NCI-H82 treated with DMSO at 0.1 percent for 48 hours (cell line): ENCODE results near the gene TTC33.
"Not testable (repeated sequence)": the region's sequence is repeated elsewhere in the genome, so short reads cannot be mapped to it uniquely, and the experiment has no call there.

Experiments used
- DNase-seq: peaks from one replicate; lab custom pipeline; 2025; ENCODE audit not compliant: unreplicated experiment; lab: John Stamatoyannopoulos, UW

The TTC33 gene

DNA sequence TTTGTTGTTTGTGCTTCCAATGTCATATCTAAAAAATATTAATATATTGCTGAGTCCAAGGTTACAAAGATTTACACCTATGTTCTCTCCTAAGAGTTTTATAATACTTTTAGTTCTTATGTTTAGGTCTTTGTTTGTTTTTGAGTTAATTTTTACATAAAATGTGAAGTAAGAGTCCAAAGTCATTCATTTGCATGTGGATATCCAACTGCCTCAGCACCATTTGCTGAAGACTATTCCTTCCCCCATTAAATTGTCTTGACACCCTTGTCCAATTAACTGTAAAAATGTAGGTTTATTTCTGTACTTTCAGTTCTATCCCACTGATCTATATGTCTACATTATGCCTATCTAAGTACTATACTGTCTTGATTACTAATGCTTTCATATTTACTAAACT lies 35.7 kb downstream of the TTC33 start:
- no peak for DNase-seq

DNA sequence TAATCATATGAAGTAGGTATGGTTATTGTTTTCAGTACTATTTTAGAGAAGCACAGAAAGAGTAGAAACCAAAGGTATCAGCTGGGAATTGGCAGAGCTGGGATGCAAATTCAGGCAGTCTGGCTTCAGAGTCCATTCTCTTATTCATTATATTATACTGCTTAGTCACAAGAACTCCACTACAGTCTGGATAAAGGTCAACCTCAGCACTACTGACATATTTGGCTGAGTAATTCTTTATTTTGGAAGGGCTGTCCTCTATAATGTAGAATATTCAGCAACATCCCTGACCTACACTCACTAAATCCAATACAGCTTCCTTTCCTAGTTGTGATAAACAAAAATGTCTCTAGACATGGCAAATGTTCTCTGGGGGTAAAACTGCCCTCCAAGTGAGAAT lies 38.5 kb downstream of the TTC33 start:
- DNase-seq = no peak

DNA sequence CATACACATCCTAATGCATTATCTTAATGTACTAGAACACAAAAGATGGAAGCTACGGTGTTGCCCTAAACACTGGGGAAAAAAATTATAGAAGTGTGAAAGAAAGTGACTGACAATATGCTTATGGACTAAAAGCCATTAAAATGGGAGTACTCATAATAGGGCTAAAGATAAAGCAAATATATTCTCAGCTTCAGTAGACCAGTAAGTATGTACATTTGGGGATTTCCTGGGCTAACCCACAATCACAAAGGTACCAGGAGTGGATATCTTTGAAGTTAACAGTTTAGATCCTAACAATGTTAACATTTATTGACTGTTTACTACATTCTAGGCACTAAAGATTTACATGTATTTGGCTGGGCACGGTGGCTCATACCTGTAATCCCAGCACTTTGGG lies 39.2 kb downstream of the TTC33 start:
- no peak for DNase-seq

DNA sequence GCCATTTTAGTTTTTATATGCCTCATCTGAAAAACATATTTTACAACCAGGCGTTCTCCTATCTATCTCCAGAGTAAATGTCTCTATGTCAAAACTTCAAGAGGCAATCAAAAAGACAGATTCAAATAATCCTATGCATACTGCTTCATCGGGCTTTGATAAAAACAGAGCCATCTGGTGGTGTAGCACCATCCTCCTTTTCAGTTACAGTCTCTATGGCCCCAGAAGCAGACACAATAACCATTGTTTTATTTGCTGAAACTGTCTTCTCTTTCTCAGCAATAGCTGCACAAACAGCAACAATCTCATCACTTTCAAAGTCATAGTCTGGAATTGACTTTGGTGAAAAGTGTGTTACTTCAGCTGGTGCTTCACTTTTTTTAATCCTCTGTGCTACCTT lies 39.8 kb downstream of the TTC33 start:
- DNase-seq = no peak

DNA sequence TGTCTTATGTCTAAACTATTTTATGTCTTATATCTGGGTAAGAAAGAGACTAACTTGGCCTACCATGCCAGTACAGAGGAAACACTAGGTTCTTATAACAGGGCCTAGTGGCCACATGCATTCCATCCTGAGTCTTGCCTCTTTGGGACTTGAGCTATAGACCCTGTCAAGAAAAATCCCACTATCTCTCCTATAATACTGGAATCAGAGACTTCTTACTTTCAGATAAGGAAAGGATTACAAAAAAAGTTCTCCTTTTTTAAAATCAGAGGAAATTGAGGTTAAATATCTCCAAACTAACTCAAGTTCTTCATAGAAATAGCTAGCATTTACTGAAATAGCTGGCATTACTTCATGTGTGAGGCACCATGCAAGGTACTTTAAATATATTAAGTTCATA lies 41.8 kb downstream of the TTC33 start:
- DNase-seq = no peak

DNA sequence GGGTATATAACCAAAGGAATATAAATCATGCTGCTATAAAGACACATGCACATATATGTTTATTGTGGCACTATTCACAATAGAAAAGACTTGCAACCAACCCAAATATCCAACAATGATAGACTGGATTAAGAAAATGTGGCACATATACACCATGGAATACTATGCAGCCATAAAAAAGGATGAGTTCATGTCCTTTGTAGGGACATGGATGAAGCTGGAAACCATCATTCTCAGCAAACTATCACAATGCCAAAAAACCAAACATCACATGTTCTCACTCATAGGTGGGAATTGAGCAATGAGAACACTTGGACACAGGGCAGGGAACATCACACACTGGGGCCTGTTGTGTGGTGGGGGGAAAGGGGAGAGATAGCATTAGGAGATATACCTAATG lies 45.2 kb downstream of the TTC33 start:
- DNase-seq = not testable (repeated sequence)

DNA sequence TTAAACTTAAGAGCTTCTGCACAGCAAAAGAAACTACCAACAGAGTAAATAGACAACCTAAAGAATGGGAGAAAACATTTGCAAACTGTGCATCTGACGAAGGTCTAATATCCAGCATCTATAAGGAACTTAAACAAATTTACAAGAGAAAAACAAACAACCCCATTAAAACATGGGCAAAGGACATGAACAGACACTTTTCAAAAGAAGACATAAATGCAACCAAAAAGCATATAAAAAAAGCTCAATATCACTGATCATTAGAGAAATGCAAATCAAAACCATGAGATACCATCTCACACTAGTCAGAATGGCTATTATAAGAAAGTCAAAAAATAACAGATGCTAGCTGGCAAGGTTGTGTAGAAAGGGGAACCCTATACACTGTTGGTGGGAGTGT lies 50.3 kb downstream of the TTC33 start:
- DNase-seq = not testable (repeated sequence)

DNA sequence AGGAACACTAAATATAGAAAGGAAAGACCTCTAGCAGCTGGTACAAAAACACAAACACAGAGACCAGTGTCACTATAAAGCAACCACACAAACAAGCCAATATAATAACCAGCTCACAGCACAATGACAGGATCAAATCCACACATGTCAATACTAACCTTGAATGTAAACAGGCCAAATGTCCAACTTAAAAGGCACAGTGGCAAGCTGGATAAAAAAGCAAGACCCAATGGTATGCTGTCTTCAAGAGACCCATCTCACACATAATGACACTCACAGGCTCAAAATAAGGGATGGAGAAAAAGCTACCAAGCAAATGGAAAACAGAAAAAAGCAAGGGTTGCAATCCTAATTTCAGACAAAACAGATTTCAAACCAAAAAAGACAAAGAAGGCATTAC lies 53.7 kb downstream of the TTC33 start:
- DNase-seq = not testable (repeated sequence)

DNA sequence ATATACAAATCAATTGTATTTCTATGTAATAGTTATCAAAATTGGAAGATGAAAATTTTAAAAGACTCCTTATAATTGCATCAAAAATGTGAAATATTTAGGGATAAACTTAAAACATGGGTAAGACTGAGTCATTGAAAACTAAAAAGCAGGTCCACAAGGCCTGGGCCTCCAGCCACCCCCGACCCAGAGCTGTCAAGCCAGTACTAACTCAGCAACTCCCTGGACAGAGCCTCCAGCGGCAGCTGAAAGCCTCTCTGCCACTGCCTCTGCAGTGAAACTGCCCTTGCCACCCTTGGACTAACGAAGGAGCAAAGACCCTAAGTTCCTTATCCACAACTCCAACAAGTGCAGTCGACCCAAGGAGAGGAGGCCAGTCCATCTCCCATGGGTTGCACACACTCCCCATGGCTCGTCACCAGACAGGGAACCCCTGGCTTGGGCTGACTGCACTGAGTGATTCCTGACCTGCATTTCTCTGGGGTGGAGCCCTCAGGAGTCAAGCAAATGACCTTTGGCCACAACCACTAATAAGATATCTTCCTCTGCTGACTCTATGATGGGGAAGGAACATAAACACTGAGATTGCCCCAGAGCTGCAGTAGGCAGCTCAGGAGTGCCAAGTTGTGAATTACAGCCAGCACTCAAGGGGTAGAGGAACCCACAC lies 55.5 kb downstream of the TTC33 start:
- no peak for DNase-seq

DNA sequence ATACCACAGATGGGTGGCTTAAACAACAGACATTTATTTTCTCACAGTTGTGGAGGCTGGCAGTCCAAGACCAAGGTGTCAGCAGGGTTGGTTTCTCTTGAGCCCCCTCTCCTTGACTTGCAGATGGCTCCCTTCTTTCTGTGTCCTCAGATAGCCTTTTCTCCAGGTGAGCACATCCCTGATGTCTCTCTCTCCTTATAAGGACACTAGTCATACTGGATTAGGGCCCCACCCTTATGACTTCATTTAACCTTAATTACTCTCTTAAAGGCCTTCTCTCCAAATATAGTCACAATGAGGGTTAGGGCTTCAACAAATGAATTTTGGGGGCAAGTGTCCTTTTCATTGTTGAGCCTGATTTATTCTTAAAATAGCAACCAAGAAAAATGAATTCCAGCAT lies 61.3 kb downstream of the TTC33 start:
- no peak for DNase-seq

DNA sequence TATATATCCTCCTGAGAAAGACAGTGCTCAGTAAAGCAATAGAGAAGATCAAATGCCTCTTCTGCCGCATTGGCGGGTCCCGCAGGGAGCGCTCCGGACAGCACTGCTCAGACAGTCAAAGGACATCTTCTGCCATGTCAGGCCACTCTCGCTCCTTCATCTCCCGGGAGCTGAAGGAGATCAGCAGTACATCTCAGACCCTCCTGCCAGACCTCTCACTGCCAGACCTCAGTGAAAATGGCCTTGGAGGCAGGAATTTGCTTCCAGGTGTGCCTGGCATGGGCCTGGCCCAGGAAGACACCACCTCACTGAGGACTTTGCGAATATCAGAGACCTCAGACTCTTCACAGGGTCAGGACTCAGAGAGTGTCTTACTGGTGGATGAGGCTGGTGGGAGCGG lies 63.9 kb downstream of the TTC33 start:
- no peak for DNase-seq

DNA sequence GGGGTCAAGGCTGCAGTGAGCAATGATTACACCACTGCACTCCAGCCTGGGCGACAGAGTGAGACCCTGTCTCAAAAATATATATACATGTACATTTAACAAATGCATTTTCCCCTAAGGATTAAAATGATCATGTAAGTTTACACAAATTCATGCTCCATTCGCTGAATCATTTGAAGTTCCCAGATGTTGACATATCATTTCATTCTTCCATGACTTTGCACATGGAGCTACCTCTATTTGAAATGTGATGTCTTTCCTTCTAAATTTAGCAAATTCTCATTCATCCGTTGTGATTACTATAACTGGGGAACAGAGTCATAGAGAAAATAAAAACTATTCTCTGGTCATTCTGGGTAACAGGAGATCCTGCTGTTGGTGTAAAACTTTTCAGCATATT lies 65.5 kb downstream of the TTC33 start:
- no peak for DNase-seq

DNA sequence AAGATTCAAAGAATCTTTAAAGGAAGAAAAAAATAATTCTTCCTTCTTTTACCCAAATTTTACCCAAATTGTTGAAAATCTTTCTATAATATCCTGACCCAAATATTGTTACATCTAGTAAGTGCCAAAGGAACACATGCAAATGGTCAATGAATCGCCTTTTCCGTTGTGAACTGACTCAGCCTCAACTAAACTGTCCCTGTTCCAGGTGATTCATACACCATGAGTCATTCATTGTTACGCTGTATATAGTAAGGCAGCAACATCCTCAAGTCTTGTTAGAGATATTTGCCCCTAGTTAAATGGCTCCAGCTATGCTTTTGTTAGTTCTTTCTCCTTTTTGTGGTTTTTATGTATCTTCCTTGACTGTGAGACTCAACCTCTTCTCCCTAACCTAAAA lies 66.3 kb downstream of the TTC33 start:
- no peak for DNase-seq

DNA sequence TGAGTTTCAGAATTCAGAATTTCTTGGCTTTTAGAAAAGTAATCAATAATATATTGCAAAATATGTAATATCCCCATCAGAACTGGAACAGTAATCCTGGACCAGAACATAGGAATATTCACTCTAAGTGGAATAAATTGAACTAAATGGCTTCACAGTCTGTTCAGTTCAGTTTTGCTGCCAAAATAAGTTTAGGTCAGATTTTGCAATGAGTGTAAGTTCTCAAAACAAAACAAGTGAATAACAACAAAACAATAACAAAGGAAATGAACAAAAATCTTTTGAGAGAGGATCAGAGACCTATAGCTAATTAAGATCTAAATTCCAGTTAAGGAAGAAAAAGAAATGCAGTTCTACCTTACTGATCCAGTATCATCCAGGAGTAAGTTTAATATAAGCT lies 66.8 kb downstream of the TTC33 start:
- DNase-seq = no peak

DNA sequence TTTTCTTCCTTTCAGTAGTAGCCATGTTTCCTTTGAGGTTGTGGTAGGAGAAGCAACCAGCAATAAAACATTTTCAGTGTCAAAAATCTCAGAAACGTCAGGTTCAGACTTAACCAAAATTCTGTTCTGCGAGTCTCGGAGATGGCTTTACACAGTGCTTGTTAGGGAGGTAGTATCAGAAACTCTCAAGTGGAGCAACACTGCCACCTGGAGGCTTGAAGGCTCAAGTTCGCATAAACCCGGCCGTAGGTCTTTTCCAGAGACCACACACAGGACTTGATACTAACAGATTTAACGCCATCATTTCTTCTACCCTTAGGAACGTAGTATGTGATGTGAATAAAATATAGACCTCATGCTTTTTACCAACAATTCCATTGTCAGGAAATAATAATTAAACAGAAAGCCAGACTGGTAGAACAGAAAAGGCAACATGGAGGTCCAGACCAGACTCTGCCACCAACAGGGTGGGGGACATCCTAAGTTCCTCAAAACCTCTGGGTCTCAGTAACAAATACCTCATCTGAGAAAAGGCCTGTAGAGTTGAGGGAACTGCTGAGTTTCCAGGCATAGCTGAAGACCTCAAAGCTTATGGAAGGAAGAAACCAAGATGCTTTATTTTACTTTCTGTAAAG lies 67.5 kb downstream of the TTC33 start:
- DNase-seq = peak; percentile 48

DNA sequence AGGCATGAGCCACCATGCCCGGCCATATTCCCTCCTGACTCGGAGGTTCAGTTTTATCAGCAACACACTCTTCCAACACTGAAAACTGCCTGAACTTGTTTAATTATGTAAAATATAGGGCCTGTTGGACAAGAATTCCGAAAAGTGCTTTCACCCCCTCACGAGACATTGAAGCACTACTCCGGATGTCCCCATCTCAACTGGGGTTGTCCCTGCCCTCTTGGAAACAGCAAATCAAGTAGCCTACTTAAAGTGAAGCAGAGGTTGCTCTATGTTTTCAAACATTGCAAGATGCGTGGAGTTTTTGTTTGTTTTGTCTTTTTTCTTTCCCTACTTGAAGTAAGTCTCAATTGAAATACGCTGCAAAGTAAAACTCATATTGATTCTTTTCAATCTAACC lies 68.4 kb downstream of the TTC33 start:
- DNase-seq = no peak

DNA sequence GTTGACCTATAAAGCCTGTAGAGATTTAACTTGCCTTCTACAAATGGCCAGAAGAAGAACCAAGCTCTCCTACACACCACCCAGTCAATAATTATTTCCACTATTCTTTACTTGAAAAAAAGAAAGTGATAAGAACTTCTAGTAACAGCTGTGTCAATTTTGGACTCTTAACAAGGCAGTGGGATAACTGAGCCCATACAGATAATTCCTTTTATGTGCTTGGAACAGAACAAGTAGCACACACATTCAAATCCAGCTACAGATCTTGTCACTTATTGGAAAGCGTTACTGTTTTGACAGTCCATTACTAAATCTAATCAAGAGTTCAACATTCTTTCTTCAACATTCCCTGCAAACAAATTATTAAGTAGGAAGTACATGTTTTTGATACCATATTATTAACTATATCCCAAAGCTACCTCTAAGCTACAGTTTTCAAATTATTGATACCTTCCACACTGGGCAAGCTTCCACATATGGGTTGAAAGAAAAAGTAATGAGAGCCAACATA lies 69.7 kb downstream of the TTC33 start:
- no peak for DNase-seq

DNA sequence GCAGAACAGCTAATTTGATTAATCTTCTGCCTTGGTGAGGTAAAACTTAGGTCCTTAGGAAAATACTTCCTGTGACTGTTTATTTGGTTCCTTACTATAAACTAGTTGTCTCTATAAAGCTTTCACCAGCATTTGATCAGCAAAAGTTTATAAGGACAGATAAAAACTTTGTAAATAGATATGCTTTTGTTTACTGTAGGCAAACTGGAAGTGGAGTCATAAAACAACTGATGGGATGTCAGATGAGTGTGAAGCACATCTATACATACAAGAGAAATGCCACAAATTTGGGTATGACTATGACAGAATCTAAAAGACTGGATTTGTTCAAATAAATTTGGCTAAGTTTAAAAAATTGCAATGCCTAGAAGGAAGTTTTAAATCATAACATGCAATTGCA lies 70.6 kb downstream of the TTC33 start:
- DNase-seq = no peak

DNA sequence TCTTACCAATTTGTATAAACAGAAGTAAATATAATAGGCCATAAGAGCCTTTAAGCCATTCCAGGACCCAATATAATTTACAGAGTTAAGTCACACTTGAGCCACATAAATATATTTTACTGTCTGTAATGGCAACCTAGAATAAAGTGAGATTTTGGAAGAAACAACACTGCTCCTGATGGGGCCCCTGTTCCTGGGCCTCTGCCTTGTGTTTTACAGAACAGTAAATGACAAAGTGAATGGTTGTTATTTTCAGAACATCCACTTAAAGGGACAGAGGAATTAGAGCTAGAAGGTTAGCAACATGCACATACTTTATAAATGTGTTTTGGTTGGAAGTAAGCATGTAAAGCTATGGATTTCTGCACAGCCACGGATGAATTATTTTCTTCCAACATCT lies 72.5 kb downstream of the TTC33 start:
- no peak for DNase-seq

DNA sequence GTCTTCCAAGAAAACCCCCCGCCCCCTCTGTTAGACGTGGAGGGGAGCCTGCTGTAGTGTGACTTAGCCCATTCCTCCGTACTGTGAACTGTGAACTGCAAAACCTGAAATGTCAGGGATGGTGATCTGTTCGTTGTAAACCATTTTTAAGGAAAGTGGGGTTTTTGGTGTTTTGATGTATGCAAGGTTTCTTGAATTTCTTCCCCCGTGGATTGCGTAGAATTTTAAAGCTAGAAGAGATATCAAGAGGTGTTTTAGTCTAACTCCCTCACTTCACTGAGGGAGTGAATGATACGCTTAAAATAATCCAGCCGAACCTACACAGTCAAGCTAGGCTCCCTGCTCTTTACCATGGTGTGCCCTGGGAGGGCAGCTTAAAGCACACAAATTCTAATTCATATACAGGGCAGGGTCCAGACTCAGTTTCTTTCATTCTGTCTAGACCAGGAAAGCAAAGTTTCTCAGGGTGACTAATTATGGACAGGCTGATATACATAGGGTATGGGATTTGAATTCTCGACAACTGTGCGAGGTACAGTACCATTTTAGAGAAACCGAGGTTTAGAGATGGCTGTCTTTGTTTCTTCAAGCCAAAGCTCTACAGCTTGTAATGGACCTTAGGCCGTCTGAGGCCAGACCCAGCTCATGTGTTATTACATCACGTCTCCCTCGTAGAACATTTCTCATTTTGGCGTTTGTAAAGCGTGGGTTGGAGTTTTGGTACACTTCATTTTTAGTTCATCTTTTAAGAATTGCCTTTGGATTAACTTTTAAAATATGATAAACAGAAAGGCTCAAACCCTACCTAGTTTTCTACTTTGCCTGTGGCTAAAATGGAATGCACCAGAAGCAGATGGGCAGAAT lies 73.4 kb downstream of the TTC33 start:
- no peak for DNase-seq

DNA sequence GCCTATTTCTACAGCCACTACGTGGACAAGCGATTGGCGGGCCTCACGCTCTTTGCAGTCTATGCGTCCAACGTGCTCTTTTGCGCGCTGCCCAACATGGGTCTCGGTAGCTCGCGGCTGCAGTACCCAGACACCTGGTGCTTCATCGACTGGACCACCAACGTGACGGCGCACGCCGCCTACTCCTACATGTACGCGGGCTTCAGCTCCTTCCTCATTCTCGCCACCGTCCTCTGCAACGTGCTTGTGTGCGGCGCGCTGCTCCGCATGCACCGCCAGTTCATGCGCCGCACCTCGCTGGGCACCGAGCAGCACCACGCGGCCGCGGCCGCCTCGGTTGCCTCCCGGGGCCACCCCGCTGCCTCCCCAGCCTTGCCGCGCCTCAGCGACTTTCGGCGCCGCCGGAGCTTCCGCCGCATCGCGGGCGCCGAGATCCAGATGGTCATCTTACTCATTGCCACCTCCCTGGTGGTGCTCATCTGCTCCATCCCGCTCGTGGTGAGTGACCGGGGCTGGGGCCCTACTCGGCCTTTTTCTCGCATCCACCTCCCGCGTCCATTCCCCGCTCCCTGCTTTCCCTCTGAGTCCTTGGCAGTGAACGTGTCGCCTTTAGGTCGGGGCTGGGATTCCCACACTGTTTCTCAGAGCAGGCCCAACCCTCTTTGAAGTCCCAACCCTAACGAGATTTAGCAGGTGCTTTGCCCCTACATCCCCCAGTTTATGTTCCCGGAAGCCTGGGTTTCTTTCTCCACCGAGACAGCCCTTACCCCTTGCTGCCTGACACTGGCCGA lies 74.2 kb downstream of the TTC33 start:
- DNase-seq = no peak
